Left forelimb (tissue), 1 donor: Measurements from ENCODE around the gene TTLL4.

ENCODE experiments used
- DNase-seq: peaks from one replicate; pipeline ENCODE4 v3.0.0-alpha.2; 2018; ENCODE audit warnings: low spot score

TTLL4 gene

DNA sequence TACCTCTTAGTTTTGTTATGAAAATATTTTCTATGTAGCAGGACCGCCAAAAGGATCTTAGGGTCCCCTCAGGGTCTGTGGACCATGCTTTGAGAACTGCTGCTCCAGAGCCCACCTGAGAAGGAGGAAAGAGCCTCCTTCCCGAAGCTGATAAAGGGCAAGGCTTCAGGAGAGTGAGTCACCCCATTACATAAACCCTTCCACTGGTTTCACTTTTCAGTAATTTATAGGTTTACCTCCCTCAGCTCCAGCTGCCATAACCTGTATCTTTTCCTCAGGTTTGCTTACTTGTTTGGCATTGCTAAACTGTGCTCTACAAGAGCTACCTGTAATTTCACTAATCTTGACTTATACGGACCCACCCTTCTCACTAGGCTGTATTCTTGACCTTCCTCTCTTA is 6.6 kb downstream of the TTLL4 start:
- DNase-seq = no peak

DNA sequence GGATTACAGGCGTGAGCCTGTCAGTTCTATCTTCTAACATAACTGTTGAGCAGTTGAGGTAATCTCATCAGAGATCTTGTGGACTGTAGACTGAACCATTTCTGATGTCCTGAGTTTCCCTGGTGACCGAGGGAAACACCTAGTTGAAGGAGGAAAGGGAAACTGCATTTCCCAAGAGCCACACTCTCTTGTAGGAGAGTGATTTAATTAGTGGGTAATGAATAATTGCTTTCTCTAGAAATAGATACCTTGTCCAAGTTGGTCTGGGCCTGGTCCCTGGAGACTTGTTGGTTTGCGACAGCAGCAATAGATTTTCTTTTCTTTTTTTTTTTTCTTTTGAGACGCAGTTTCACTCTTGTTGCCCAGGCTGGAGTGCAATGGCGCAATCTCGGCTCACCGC is 7.4 kb downstream of the TTLL4 start:
- DNase-seq = no peak

DNA sequence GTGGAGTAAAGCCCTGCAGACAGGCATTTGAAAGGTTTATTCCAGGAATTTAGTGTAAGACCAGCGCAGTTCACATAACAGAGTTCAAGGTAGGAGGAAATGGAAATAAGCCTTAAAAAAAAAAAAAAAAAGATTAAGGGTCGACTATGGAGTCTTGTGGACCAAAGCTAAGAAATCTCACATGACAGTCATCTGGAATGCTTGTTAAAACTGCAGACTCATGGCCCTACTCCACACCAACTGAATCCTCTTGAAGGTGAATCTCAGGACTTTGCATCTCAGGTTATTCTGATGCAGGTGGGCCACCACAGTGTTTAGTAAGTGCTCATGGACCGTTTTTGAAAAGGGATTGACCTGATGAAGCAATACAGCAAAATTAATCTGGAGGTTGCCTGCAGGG is 8.8 kb downstream of the TTLL4 start:
- DNase-seq = no peak

DNA sequence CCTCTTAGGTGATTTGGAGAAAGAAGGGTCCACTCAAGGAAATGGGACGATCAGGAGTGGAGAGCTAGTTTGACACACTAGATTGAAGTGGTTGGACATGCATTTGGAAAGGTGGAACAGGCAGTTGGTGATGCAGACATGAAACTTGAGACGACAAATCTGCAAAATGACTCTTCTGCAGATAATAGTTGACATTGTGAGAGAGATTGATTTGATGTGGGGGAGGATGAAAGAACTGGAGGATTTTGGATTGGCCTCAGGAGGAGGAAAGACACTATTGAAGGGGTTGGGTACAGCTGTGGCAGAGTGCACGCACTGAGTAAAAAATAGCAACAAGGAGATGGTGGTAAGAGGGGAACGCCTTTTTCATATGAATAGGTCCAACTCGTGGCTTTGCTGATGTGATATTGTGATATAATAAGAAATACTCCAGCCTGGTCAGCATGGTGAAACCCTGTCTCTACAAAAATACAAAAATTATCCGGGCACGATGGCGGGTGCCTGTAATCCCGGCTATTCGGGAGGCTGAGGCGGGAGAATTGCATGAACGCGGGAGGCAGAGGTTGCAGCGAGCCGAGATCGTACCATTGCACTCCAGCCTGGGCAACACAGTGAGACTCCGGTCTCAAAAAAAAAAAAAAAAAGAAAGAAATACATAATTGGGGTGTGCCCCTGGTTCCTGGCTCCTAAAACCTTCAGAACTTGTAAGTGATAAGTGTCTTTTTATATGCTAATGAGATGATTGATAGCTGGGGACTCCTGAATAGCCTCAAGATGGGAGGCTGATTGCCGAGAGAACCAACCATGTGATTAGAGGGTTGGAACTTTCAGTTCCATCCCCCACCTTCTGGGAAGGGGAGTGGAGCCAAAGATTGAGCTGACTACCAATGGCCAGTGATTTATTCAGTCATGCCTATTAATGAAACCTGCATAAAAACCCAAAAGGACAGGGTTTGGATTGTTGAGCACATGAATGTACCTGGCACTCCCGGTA is 9.7 kb downstream of the TTLL4 start:
- DNase-seq = no peak

DNA sequence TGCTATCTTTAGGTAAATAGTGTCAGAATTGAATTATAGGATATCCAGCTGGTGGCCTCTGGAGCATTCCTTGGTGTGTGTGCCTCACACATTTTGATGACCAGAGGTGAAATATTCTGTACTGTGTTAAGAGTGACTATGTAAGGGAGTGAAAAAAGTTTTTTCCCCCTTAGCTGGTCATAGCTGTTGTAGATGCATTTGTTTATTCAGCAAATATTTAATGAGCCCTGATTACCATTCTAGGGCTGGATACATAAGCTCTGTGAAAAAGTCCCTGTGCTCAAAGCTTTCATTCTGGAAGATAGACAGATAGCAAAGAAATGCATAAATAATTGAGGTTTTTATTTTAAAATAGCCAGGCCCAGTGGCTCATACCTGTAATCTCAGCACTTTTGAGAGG is 10.9 kb downstream of the TTLL4 start:
- no peak for DNase-seq

DNA sequence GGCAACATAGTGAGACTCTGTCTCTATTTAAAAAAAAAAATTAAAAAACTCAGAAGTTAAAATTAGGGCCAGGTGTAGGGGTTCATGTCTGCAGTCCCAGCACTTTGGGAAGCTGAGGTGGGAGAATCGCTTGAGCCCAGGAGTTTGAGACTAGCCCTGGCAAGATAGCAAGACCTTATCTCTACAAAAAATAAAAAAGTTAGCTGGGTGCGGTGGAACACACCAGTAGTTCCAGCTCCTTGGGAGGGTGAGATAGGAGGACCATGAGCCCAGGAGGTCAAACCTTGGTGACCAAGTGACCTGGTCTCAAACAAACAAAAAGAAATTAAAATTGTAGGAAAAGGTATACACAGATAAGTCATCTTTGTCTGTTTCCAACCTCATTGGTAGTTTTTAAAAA is 11.3 kb downstream of the TTLL4 start:
- no peak for DNase-seq

DNA sequence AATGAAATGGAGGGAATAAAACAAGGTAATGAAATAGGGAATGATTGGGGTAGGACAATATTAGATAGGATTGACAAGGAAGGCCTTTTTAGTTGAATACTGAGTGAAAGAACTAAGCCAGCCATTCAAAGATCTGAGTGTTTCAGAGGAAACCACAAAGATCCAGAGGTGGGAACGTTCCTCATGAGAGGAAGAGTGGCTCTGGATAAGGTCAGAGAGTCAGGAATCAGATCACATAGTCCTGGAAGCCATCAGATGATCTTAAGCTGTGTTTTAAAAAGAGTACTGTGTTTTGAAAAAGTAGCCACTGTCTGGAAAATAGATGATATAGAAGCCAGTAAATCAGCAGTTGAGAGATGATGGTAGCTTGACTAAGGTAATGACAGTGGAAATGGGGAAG is 11.8 kb downstream of the TTLL4 start:
- DNase-seq = no peak

DNA sequence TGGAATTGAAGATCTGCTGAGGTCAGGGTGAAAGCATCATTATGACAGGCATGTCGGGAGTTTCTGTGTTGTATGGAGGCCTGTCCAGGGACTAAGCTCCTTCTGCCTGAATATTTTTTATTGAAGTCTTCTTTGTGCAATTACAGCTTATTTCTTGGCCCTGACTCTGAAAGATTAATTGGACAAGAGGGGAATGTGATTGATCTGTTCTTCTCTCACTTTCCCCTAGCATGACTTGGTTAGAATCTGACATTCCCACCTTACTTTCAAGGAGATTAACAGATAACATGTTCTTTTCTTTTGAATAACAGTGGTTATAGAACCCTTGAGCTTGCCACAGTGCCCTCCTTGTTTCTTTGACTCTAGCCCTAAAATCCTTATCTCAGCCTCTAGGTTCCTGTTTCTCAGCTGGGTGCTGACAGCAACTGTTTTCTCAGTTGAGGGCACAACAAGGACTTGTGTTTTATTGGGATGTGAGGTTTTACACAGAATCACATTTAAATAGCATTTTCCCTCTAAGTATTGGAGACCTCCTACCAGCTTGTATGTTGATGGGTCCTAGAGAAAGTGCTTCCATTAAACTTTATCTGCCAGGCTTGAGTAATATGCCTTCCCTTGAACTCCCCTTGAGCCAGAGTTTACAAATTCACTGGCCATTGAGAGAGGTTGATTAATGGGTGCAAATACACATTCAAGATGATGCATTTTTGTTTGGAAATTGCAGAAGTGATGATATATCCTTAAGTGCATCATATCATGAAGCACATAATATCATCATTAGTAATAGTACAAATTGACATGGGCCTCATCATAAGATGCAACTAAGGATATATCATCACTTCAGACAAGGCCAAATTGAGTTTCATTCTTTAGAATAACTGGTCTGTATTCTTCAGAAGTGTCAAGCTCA is 12.5 kb downstream of the TTLL4 start:
- DNase-seq = no peak

DNA sequence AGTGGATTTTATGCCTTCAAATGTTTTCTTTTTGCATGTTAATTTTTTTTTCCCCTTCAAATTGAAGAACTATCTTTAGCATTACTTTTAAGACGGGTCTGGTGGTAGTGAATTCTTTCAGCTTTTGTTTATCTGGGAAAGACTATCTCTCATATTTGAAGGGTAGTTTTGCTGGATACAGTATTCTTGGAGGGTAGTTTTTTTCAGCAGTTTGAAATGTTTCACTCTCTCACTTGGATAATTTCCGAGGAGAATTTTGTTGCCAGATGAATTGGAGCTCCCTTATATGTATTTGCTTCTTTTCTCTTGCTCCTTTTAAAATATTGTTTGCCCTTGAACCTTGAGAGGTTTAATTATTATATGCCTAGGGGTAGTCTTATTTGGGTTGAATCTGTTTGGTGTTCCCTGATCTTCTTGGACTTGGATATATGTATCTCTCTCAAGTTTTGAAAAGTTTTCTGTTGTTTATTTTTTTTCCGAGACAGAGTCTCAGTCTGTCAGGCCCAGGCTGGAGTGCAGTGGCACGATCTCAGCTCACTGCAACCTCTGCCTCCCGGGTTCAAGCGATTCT is 15.5 kb downstream of the TTLL4 start:
- no peak for DNase-seq

DNA sequence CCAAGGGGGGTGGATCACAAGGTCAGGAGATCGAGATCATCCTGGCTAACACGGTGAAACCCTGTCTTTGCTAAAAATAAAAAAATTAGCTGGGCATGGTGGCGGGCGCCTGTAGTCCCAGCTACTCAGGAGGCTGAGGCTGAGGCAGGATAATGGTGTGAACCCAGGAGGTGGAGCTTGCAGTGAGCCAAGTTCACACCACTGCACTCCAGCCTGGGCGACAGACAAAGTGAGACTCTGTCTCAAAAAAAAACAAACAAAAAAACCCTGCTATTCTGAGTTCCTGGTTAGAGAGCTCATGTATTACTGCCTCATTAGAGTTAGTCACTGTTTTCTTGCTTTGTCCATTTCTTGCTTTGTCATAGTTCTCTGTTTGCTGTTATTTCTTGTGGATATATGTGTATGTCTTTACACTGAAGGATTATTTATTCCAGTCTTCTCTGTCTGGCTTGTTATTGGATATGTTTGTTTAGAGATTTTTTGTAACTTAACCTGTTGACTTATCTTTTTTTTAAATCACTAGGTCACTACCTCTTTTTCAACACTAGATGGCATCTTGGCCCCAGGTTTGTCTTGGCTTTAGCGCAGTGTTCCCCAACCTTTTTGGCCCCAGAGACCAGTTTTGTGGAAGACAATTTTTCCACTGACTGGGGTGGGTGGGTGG is 17.0 kb downstream of the TTLL4 start:
- no peak for DNase-seq

DNA sequence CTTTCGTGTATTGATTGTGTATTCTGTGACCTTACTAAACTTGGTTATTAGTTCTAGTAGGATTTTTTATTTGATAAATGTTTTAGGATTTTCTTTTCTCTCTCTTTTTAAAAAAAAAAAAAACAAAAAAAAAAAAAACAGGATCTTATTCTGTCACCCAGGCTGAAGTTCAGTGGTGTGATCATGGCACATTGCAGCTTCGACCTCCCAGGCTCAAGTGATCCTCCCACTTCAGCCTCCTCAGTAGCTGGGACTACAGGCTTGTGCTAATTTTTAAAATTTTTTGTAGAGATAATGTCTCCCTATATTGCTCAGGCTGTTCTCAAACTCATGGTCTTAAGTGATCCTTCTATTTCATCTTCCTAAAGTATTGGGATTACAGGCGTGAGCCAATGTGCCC is 19.0 kb downstream of the TTLL4 start:
- DNase-seq = no peak

DNA sequence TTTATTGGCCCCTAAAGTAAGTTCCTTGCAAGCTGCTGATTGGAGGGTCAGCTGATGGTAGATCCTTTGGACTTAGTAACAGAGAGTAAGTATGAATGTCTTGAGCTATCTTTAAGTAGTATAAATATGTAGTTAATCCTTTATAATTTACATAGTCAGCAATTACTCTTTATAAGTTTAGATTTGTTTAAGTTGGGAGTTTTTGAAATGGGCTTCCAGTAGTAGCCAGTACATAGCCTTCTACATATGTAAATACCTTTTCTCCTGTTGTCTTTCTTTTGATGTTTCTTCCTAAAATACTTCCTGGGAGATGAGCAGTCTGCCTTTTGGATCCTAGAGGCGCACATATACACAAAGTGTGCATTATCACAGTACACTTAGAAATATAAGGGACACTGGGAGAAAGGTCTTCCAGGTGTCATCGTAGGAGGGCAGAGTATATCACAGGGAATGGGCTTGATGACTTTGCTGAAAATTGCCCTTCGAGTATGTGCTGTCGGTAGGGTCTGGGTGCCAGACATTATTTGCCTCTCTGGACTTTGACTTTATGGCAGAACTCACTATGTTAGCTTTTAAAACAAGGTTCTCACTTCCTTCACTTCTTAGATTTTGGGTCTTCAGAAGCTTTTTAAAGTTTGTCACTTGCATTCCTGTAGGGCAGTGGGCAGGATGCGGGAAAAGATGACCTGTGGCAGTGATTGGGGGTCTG is 21.6 kb downstream of the TTLL4 start:
- DNase-seq = no peak

DNA sequence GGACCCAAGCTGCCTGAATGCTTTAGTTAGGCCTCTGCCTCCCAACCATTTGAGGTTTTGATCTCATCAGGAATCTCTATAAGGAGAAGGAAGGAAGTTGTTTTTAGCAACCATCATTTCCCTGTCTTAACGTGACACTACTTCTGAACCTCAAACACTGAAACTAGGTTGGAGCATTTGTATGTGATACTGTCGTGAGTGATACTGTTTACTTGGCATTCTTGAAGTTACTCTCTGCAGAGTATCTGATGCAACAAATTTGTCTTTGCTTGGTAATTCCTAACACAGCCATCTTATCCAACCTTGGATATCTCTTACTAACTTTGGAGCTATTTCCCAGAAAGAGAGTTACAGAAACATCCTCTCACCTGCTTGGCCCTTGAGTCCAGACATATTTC is 22.1 kb downstream of the TTLL4 start:
- no peak for DNase-seq

DNA sequence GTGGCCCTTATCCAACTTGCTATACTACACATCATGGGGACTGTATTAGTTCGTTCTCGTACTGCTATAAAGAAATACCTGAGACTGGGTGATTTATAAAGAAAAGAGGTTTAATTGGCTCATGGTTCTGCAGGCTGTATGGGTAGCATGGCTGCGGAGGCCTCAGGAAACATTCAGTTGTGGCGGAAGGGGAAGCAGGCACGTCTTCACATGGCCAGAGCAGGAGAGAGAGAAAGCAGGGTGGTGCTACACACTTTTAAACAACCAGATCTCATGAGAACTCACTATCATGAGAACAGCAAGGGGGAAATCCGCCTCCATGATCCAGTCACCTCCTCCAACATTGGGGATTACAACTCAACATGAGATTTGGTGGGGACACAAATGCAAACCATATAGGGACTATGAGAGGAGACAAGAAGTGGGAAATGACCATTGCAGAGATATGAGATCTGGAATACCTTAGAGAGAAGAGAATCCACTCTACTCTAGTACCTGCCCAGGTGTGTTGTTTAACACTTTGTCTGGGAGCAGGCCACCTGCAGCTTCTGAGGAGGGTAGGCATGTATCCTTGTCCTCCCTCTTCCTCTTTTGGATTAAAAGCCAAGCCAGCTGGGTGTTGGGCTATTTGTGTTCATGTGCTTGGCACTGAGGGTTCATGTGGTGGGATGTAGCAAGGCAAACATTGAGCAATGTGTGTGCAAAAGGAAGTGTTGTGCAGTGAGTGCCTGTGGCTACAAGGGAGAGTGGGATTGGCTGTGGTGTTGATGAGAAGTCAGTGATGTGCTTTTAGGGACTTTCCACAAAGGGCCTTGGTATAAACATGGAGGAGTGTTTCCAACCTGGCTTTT is 22.8 kb downstream of the TTLL4 start:
- no peak for DNase-seq

DNA sequence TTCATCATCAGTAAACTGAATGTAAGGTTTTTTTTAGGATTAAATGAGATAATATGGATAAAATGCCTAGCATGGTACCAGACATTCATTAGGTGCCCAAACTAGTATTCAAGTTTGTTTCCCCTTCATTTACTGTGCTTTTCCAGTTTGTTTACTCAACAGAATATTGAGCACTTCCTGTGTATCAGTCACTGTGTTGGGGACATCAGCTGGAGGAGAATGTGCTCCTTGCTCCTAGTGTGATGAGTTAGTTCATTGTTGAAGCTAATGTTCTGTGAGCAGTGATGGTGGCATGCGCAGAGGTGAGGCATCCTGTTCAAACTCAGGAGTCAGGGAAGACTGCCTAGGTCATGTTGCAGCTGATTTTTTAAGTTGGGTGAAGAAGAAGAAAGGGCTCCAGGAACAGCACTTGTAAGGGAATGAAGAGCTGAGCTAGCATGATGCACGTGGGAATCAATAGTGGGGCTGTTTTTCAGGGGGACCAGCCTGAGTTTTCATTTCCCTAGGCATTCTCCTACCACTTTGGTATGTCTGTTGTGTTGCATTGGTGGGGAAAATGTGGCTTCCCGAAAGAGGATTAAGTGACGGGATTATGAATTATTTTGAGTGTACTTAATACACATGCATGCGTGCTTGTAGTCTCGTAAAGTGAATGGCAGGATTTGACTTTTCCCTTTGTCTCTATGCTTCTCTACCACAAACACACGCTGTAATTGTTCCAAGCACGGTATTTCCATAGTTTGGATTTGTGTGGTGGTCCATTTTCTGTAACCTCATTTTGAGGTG is 23.7 kb downstream of the TTLL4 start:
- no peak for DNase-seq

DNA sequence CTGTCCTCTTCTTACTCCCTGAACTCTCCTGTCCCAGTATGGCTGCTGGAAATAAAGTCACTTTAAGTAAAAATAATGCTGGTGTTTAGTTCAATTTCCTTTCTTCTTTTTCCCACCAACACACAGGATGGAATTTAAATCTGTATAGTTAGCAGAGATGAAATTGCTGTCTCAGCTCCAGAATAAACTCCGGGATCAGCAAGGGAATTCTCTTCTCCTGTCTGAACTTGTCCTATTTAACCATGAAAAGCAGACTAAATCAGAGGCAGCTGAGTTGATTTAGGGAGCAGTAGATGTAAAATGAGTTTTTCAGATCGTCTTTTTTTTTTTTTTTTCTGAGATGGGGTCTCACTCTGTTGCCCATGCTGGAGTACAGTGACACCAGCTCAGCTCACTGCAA is 25.9 kb downstream of the TTLL4 start:
- no peak for DNase-seq

DNA sequence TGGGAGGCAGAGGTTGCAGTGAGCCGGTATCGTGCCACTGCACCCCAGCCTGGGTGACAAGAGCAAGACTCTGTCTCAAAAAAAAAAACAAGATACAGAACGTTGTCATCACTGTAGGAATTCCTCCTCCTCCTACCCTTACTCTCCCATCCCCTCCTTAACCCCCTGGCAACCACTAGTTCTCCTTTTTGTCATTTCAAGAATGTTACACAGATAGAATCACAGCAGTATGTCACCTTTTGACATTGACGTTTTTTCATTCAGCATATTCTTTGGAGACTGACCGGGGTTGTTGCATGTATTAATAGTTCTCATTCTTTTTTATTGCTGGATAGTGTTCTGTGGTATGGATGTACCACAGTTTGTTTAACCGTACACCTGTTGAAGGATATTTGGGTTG is 32.4 kb downstream of the TTLL4 start:
- DNase-seq = no peak

DNA sequence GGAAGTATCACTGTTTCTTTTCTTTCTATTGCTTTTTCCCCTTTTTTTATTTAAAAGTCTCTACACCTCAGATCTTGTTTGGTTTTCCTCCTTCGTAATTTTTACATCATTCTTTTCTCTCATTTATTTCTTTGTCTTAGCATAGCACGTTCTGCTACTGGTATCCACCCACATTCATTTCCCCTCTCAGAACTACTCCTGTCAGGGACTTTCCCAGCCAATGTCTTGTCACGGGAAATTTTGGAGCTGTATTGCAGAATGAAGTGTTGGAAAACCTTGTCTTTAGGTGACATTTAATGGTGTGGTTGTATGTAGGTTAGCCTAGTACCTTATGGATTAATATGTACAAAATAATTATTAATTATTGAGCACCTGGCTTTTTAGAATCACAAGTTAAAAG is 34.0 kb downstream of the TTLL4 start:
- DNase-seq = no peak

DNA sequence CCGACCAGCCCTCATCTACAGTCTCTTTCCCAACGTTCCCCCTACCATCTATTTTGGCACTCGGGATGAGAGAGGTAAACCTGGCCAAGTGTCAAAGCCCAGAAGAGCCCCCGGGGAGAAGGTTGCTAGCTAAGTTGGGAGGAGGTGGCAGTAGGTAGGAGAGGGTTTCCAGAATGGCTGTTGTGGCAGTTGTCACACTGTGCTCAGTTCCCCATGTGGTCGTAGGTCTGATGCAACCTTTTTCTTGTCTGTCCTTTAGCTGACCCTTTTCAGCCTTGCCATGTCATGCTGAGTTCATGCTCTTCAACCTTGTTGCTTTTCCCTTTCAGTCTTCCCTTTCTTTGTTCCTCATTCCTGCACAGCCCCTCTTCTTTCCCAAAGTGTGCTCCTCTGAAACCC is 34.5 kb downstream of the TTLL4 start:
- DNase-seq = no peak
